ENCODE measurements around the gene CRACR2B.

CRACR2B gene

DNA sequence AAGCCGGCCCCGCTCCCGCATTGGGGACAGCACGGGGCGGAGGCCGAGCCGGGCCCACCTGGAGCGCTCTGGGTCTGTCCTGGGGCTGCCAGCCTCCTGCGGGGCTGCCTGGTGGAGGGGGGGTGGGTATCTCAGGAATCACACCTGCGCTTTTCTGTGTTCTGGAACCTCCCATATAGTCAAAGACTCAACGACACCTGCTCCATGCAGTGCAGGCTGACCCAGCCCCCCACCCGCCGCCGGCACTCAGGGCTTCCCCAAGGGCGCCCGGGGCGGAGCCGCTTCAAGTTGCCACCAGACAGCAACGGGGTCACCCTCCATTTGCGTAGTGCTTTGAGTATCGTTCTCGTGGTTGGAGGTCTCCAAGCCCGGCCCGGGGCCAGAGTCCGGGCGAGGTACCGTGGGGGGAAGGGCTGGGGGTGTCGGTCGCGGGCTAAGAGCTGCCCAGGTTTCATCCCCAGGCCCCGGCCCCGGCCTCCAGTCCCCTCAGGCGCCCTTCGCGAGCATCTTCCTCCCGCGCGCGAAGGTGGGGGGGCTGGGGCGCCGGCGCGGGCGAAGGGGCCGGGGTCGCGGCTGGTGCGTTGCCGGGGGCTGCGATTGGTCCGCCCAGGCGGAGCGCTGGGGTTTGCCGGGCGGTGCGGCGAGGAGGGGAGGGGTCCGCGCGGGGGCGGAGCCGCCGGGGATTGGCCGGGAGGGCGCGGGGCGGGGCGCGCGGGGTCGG is 21.5 kb downstream of the CRACR2B start:
- POLR2A ChIA-PET, result no interaction called here
- CTCF ChIA-PET, result interaction anchor here (0.7 to 5.0 kb wide), 9 partner anchors 10 to 203 kb away, joined by 3 to 32 read pairs (median 5); partner anchors contain the start of gene CD151
- Histone ChIP-seq H3K4me3 (ENCODE audit: control insufficient read depth in 1 of 7, extremely low read depth in 1 of 7, insufficient read depth in 4 of 7, low read depth in 2 of 7, low read length in 6 of 7) (peak overlapping the region in 5 of 7 experiments; percentile 45 to 67 (median 58)), H3K27me3 (replicated peaks in 2 of 5; ENCODE audit: control insufficient read depth in 4 of 5, insufficient read depth in 5 of 5, low read length in 4 of 5) (peaks cover 0 to 7% (median 0%) of the 10 kb centered on the region in 5 experiments), H3K9me3 (ENCODE audit: control extremely low read depth in 1 of 5, control insufficient read depth in 4 of 5, insufficient read depth in 2 of 5, low read depth in 1 of 5, low read length in 4 of 5) (no peaks in the 10 kb centered on the region), H3K36me3 (ENCODE audit: control insufficient read depth in 4 of 4, insufficient read depth in 4 of 4, low read length in 3 of 4) (no peaks in the 10 kb centered on the region), H3K4me1 (ENCODE audit: control extremely low read depth in 1 of 4, control insufficient read depth in 4 of 4, insufficient read depth in 4 of 4, low read length in 3 of 4) (peaks cover 0 to 44% (median 41%) of the 10 kb centered on the region in 4 experiments), H3K27ac (ENCODE audit: insufficient read depth in 1 of 2, low read depth in 1 of 2, low read length in 2 of 2, poor library complexity in 1 of 2, severe bottlenecking in 2 of 2) (no peak overlapping the region)
- DNase-seq, result peak in 1 of 3 donors; percentile 34
- WGBS (ENCODE audit: insufficient coverage), result 7% methylated on average over 31 of the region's 71 CpGs

DNA sequence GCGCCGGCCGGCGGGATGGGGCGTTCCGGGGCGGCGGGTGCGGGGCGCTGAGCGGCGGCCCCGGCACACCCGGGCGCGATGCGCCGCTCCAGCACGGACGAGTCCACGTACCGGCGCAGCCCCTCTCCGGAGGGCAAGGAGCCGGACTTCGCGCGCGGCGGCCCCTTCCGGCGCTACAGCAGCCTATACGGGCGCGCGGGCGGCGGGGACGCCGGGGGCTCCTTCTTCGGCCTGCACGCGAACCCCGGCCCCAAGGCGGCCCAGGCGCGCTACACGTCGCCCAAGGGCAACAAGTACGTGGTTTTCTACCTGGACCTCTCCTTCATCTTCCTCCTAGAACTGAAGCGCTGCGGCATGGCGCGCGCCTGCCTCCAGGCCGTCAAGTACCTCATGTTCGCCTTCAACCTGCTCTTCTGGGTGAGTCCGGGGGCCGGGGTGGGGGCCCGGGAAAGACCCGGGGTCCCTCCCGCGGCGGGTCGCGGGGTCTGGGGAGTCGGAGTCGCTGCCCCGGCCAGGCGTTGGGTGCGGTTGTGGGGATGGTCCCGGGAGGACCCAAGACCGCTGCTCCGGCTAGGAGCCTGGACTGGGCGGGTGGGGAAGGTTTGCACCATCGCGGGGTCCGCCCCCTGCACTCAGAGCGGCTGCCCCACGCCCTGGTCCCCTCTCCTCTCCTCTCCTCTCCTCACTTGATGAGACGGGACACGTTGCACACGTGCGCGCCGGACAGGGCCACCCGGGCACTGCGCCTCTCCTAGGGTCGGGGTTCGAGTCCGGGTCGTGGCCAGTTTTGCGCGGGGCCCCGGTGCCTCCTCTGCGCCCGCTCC is 22.4 kb downstream of the CRACR2B start:
- Histone ChIP-seq H3K27me3 (replicated peaks in 2 of 5; ENCODE audit: control insufficient read depth in 4 of 5, insufficient read depth in 5 of 5, low read length in 4 of 5) (peaks cover 0 to 7% (median 0%) of the 10 kb centered on the region in 5 experiments), H3K9me3 (ENCODE audit: control extremely low read depth in 1 of 5, control insufficient read depth in 4 of 5, insufficient read depth in 2 of 5, low read depth in 1 of 5, low read length in 4 of 5) (no peaks in the 10 kb centered on the region), H3K4me1 (ENCODE audit: control extremely low read depth in 1 of 4, control insufficient read depth in 4 of 4, insufficient read depth in 4 of 4, low read length in 3 of 4) (peaks cover 0 to 36% (median 33%) of the 10 kb centered on the region in 4 experiments), H3K27ac (ENCODE audit: insufficient read depth in 1 of 2, low read depth in 1 of 2, low read length in 2 of 2, poor library complexity in 1 of 2, severe bottlenecking in 2 of 2) (no peak overlapping the region), H3K4me3 (ENCODE audit: control insufficient read depth in 1 of 7, extremely low read depth in 1 of 7, insufficient read depth in 4 of 7, low read depth in 2 of 7, low read length in 6 of 7) (peak overlapping the region in 4 of 7 experiments; percentile 29 to 61 (median 59)), H3K36me3 (ENCODE audit: control insufficient read depth in 4 of 4, insufficient read depth in 4 of 4, low read length in 3 of 4) (no peaks in the 10 kb centered on the region)
- CTCF ChIA-PET, result interaction anchor here (2.2 to 4.6 kb wide), 2 partner anchors 126 to 201 kb away, joined by 9 to 29 read pairs; no protein-coding TSS in a partner anchor
- no peak for DNase-seq
- POLR2A ChIA-PET, result no interaction called here
- 45% methylated on average over 83 of the region's 97 CpGs for WGBS (ENCODE audit: insufficient coverage)

- H3K27me3 ChIP-seq (replicated peaks in 2 of 5; ENCODE audit: control insufficient read depth in 4 of 5, insufficient read depth in 5 of 5, low read length in 4 of 5), result peaks cover 0 to 7% (median 0%) of the 10 kb centered on the region in 5 experiments
- peak in 1 of 3 donors; percentile 65 for DNase-seq
- no peaks in the 10 kb centered on the region for H3K9me3 ChIP-seq (ENCODE audit: control extremely low read depth in 1 of 5, control insufficient read depth in 4 of 5, insufficient read depth in 2 of 5, low read depth in 1 of 5, low read length in 4 of 5)
- ChIA-PET CTCF (interaction anchor here (0.6 to 2.2 kb wide), 5 partner anchors 47 to 210 kb away, joined by 3 to 9 read pairs (median 3); no protein-coding TSS in a partner anchor), POLR2A (no interaction called here)
- no peak overlapping the region for H3K27ac ChIP-seq (ENCODE audit: insufficient read depth in 1 of 2, low read depth in 1 of 2, low read length in 2 of 2, poor library complexity in 1 of 2, severe bottlenecking in 2 of 2)
- 95% methylated on average over 21 of the region's 28 CpGs for WGBS (ENCODE audit: insufficient coverage)
- H3K4me1 ChIP-seq (ENCODE audit: control extremely low read depth in 1 of 4, control insufficient read depth in 4 of 4, insufficient read depth in 4 of 4, low read length in 3 of 4), result peaks cover 0 to 27% (median 24%) of the 10 kb centered on the region in 4 experiments
- peaks cover 0 to 4% (median 0%) of the 10 kb centered on the region in 4 experiments for H3K36me3 ChIP-seq (ENCODE audit: control insufficient read depth in 4 of 4, insufficient read depth in 4 of 4, low read length in 3 of 4)
- H3K4me3 ChIP-seq (ENCODE audit: control insufficient read depth in 1 of 7, extremely low read depth in 1 of 7, insufficient read depth in 4 of 7, low read depth in 2 of 7, low read length in 6 of 7), result no peak overlapping the region
Measured at GRCh38 chr11:850775-851763, 23.4 kb downstream of the CRACR2B start.

DNA sequence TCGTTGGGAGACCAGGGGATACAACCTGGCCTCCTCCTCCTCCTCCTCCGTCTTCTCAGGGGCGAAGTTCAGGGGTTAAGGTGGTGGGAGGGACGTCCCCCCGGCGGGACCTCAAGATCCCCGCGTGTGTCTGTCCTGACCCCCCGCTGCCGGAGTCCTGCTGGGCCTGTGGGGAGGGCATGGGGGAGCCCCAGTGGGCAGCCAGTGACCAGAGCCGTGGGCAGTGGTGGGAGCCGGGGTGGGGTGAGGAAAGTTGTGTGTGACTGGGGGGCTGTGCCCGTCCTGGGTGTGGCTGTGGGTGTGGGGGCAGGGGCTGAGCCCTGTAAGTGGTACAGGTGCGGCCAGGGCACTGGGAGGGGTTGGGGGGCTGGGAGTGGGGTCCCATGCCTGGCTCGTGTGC is 25.0 kb downstream of the CRACR2B start:
- H3K27me3 ChIP-seq (replicated peaks in 2 of 5; ENCODE audit: control insufficient read depth in 4 of 5, insufficient read depth in 5 of 5, low read length in 4 of 5), result peaks cover 0 to 7% (median 0%) of the 10 kb centered on the region in 5 experiments

GRCh38 chr11:853682-854448 is 26.1 kb downstream of the CRACR2B start:
- Histone ChIP-seq H3K27me3 (replicated peaks in 2 of 5; ENCODE audit: control insufficient read depth in 4 of 5, insufficient read depth in 5 of 5, low read length in 4 of 5) (peaks cover 0 to 5% (median 0%) of the 10 kb centered on the region in 5 experiments), H3K4me1 (ENCODE audit: control extremely low read depth in 1 of 4, control insufficient read depth in 4 of 4, insufficient read depth in 4 of 4, low read length in 3 of 4) (peaks cover 0 to 9% (median 8%) of the 10 kb centered on the region in 4 experiments), H3K9me3 (ENCODE audit: control extremely low read depth in 1 of 5, control insufficient read depth in 4 of 5, insufficient read depth in 2 of 5, low read depth in 1 of 5, low read length in 4 of 5) (no peaks in the 10 kb centered on the region), H3K27ac (ENCODE audit: insufficient read depth in 1 of 2, low read depth in 1 of 2, low read length in 2 of 2, poor library complexity in 1 of 2, severe bottlenecking in 2 of 2) (no peak overlapping the region), H3K4me3 (ENCODE audit: control insufficient read depth in 1 of 7, extremely low read depth in 1 of 7, insufficient read depth in 4 of 7, low read depth in 2 of 7, low read length in 6 of 7) (no peak overlapping the region), H3K36me3 (ENCODE audit: control insufficient read depth in 4 of 4, insufficient read depth in 4 of 4, low read length in 3 of 4) (peaks cover 0 to 4% (median 0%) of the 10 kb centered on the region in 4 experiments)
- 96% methylated on average over 23 of the region's 27 CpGs for WGBS (ENCODE audit: insufficient coverage)
- ChIA-PET POLR2A (no interaction called here), CTCF (no interaction called here)
- DNase-seq, result no peak

More for the DNA sequence above, 25.0 kb downstream of the CRACR2B start:
- H3K4me3 ChIP-seq (ENCODE audit: control insufficient read depth in 1 of 7, extremely low read depth in 1 of 7, insufficient read depth in 4 of 7, low read depth in 2 of 7, low read length in 6 of 7), result no peak overlapping the region
- DNase-seq, result no peak
- peaks cover 0 to 19% (median 18%) of the 10 kb centered on the region in 4 experiments for H3K4me1 ChIP-seq (ENCODE audit: control extremely low read depth in 1 of 4, control insufficient read depth in 4 of 4, insufficient read depth in 4 of 4, low read length in 3 of 4)
- POLR2A ChIA-PET, result no interaction called here
- WGBS (ENCODE audit: insufficient coverage), result 92% methylated on average over 6 of the region's 15 CpGs
- H3K27ac ChIP-seq (ENCODE audit: insufficient read depth in 1 of 2, low read depth in 1 of 2, low read length in 2 of 2, poor library complexity in 1 of 2, severe bottlenecking in 2 of 2), result no peak overlapping the region
- no peaks in the 10 kb centered on the region for H3K9me3 ChIP-seq (ENCODE audit: control extremely low read depth in 1 of 5, control insufficient read depth in 4 of 5, insufficient read depth in 2 of 5, low read depth in 1 of 5, low read length in 4 of 5)
- CTCF ChIA-PET, result no interaction called here
- H3K36me3 ChIP-seq (ENCODE audit: control insufficient read depth in 4 of 4, insufficient read depth in 4 of 4, low read length in 3 of 4), result peaks cover 0 to 4% (median 0%) of the 10 kb centered on the region in 4 experiments

Measured in common myeloid progenitor, CD34-positive (primary cell).